Measurements from ENCODE around the gene PFDN2.
"Not testable (repeated sequence)": the region's sequence is repeated elsewhere in the genome, so short reads cannot be mapped to it uniquely, and the experiment has no call there.

The PFDN2 gene

DNA sequence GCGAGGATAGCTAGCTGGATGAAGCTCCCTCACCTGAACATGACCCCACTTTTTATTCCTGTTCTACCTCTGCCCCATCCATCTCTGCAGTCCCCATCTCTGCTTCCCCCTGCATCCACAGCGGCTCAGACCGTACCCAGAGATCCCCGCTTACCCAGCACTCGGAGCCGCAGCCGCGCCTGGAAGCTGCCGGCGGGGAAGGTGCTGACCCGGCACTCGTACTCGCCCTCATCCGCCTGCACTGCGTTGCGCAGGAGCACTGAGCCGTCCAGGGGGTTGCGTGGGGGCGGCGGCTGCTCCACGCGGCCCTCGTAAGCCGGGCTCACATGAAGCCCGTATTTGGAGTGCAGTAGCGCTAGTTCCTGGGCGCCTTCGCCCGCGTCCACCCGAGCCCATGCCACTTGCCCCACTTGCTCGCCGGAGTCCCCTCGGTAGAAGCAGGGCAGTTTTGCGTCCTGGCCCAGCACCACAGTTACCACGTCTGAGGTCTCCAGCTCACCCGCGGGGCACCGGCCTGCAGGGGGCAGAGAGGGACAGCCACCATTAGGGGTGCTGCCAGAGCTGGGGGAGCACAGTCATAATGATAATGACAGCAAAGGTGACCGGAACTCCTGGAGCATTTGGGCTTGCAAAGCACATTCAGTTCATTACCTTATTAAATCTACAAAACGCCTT lies 38.3 kb downstream of the PFDN2 start:
- DNase-seq = no peak

DNA sequence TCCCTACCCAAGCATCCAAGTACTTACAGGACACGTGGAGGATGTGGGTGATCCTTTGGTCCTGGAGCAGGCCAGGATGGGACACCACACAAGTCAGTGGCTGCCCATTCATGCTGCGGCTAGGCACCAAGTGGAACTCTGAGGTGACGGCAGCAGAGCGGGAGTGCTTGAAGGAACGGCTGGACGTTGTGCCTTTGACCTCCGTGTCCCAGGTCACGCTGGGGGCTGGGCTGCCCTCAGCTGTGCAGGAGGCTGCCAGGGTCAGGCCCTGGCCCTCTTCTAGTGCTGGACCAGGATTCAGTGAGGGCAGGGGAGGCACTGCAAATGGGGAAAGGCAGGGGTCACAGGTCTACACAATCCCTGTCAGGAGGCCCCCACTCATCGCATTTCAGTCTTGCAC lies 40.4 kb downstream of the PFDN2 start:
- no peak for DNase-seq

DNA sequence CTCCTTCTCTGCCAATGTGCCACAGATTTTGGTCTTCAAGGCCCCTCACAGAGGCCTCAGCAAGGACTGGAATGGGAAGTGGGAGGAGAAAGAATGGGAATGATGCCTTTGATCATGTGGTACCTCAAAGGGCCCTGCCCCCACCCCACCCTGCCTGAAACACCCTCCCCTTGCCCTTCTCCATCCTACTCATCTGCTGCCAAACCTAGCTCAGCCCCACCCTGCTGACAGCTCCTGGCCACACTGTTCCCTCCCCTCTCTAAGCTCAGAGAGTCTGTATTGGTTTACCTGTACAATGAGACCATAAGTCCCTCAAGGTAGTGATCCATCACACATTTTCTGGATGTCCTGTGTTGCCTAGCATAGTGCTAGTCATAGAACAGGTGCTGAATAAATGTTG lies 41.4 kb downstream of the PFDN2 start:
- DNase-seq = no peak

DNA sequence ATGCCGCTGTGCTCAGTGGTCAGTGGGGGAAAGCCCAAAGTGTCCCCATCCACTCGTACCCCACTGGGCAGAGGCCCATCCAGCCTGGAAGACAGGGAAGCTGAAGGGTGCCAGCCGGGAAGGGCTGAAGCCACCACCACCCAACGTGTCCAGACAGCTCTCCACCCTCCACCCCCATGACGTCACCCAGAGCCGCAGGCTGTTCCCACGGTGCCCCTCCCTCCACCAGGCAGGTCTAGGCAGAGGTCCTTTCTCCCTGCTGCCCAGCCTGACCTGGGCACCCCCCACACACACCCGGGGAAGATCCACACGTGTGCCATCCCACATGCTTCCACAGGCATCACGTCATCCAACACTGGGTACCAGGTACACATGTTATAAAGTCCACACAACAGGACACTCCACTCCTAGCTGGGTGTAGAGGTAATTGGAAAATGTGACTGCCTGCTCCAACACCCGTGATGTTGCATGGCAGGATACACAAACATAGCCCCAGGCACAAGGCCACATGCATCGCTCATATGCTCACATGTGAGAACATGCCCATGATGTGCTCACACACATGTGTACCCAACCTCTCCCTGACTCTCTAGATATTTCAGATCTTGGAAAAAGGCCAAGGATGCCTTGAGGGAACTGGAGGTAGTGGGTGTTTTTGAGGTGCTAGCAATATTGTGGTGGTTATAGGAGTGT lies 43.0 kb downstream of the PFDN2 start:
- no peak for DNase-seq

DNA sequence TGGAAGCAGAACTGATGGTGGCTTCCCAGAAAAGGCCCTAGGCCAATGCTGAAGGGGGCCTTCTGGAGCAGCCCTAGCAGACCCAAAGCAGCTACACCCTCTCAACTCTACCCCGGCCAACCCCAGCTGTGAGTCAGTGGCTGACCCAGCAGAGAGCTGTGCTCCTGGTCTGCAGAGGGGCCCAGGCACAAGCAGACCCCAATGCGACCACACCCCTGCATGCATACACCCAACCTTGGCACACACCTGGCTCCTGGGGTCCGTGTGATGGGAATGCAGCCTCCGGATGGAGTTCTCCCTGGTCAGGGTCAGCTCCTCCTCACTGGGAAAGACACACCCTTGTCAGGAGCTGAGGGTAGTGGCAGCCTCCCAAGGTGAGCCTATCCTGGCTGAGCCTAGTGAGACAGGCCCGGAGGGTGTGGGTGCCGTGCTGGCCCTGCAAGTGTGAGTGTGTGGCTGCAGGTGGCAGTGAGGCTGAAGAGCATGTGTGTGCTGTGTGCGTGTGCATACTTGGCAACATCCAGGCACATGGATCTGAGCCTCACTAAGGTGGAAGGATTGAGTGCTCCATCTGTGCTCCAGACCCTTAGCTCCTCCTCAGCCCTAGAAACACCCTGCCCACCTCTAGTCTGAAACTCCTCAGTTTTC lies 44.2 kb downstream of the PFDN2 start:
- DNase-seq = no peak

DNA sequence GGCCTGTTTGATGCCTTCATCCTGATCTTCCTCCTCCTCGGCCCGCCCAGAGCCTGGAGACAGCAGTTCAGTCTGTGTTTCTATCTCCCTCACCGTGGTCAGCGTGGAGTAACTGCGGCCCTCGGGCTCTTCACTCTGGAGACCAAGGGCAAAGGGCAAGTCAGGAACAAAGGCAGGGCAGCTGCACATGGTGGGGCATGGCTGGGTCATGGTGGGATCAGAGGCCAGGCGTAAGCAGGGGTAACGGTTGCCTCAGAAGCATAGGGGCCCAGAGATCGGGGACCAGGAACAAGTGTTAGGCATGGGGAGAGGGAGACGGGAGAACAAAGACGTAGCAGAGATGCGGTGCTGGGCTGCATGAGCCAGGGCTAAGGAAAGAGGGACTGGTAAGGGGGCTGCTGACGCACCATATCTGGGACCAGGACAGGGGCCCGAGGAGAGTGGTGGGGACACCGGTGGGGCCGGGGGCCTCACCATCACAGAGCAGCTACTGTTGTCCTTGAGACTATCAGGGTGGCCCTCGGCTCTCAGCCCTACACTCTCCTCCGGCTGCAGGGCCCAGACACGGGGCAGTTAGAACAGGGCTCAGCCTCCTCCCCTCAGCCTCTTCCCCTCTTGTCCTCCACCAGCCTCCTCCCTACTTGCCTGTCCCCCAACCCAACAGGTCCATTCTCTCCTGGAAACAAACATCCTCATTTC lies 44.9 kb downstream of the PFDN2 start:
- no peak for DNase-seq

DNA sequence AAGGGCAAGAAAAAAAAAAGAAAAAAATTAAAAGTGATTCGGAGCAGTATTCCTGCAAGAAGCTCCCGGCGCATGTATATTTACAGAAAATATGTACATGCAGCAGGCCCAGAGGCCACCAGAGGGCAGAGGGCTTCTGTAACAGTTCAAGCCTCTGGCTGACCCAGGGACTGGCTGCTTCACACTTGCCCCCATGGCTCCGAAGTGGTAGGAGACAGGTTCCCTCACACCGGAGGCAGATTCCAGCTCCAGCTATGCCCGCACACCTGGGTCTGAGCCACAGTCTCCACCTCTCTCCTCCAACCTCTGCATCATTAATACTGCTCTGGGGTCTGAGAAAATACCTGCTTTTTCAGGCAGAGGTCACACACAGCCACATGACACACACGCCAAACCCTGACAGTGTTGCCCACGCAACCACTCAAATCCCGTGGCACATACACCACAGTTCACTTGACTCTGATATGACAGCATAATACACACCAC lies 45.9 kb downstream of the PFDN2 start:
- DNase-seq = peak; percentile 58

DNA sequence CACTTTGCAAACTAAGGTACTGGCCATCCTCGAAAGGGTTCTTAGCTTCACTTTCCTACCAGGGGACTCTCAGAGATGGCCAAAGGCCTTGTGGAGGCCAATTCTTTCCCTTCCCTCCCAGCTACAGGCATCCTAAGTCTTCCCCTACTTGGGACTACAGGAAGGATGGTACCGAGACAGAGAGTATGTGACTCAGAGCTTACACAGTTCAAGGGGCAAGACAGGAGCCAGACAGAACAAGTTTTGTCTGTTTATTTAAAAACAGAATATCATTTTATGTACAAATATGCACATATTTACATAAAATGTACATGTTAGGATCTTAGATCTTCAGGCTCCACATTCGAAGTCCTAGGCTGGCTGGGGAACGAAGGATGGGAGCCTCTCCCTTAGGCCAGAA lies 47.1 kb downstream of the PFDN2 start:
- DNase-seq = no peak

DNA sequence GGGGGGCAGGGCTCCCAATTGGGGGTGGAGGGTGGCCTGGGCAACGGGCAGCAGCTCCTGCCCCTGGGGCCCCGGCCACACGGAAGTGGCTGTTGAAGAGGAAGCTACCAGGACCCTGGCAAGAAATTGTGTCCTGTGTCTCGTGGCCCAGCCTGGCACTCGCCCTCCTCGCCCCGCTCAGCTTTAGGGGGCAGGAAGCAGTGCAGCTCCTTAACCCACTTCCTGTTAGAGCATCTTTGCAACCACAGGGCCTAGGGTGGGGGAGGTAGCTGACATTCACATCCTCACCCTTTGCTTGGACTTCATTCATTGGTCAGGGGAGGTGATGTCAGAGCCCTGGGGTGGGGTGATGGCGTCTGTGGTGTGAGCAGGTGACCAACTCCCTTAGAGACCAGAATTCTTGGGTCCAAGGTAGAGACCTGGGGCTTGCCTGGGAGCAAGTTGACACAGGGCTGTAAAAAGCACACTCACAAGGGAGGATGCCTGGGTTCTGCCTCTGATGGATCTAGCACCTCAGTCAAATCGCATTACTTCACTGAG lies 48.0 kb downstream of the PFDN2 start, which contains the start of gene ARHGAP30:
Gene ARHGAP30 (minus strand): TSS at position 161 of the 540 bp plus-strand sequence. CDS start 267 bp downstream, outside the sequence.
- DNase-seq = peak; percentile 96

DNA sequence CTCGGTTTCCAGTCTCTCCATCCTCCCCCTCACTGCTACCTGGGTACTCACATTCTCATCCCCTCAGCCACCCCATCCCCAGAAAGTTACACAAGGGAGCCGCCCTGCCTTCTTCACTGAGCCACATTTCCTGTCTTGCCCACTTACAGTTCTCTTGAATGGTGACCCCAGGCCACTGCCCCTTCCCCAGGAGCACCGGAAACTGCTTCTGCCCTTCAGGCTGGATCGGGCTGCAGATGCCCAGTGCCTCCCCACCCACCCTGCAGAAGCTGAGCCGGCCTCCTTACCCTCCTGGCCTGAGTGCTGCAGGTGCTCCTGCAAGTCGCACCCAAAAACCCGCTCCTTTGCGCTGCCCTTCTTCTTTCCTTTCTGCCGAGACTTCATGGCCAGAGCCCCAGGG lies 48.6 kb downstream of the PFDN2 start:
- peak; percentile 33 for DNase-seq

DNA sequence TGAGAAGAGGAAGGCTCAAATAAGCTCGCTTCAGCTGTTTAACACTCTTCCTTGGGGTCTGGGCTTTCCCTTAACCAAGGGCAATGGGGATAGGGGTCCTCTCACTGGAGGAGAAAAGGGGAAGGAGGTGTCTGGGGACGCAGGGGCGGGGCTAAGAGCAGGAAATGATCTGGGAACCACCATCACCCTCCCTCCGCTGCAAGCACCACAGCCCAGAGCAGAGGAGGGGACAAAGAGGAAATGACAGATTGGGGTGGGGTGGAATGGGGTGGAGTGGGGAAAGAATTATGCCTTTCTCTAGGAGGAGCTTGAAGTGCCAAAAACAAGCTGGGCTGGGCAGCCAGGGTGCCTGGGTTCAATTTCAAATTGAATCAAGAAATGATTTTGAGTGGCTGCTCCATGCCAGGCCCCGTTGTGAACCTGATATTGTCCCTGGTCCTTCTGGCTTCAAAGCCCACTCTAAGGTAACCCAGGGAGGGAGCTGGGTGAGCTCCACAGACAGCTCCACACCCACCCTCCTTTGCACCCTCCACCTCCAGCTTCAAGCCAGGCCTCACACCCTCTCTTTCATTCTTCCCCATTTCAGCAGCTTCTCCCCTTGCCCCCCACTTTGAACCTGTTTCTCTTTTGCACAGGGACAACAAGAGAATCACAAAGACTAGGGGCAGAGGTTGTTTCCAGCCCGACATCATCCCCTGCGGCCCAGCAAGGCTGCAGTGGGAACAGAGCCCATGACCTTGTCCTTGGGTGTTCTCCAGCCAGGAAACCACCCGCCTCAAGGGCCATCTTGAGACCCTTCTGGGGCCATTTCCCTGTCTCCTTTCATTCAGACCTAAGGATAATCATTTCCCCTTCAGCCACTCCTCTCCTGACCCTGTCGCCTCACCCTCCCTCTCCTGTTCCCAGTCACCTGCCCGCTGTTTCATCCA lies 49.3 kb downstream of the PFDN2 start:
- peak; percentile 95 for DNase-seq

DNA sequence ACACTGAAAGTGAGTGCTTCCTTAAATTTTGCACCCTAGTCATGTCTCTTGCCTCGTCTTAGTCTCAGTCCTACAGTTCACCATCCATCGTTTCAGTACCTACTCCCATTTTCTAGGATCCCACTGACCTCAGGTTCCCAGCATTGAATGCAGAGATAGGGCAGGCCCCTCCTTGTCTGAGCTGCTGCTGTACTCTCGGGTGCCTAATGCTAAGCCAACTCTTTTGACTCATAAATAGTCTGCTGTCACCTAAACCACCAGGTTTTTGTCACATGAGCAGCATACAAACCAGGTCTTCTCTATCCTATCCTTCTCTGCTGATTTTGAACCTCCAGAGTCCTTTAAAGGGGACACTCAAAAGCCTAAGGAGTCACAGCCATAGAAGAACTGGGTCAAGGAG lies 51.1 kb downstream of the PFDN2 start:
- DNase-seq = peak; percentile 44

DNA sequence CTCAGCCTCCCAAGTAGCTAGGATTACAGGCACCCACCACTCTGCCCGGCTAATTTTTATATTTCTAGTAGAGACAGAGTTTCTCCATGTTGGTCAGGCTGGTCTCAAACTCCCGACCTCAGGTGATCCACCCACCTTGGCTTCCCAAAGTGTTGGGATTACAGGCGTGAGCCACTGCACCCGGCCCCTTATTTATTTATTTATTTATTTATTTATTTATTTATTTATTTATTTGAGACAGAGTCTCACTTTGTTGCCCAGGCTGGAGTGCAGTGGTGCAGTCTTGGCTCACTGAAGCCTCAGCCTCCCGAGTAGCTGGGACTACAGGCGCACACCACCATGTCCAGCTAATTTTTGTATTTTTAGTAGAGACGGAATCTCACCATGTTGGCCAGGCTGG lies 52.2 kb downstream of the PFDN2 start:
- DNase-seq = not testable (repeated sequence)

DNA sequence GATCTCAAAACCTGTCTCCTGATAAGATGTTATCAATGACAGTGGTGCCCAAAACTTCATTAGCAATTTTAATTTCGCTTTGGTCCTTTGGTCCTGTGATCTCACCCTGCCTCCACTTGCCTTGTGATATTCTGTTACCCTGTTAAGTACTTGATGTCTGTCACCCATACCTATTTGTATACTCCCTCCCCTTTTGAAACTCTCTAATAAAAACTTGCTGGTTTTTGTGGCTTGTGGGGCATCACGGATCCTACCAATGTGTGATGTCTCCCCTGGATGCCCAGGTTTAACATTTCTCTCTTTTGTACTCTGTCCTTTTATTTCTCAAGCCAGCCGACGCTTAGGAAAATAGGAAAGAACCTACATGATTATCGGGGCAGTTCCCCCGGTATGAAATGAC lies 53.9 kb downstream of the PFDN2 start:
- peak; percentile 39 for DNase-seq

DNA sequence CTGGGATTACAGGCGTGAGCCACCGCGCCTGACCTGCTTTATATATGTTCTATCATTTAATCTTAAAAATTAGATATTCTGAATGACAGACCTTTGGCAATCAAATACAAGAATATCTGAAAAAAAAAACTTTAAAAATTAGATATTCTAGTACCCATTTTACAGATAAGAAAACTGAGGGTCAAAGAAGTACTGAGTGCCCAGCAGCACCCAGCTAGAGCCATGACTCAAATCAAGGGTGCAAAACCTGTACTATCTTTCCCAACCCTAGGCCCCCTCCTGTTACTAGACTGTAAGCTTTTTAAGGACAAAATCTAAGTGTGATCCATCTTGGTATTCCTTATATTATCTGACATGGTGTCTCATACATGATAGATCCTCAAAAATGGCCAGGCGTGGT lies 56.4 kb downstream of the PFDN2 start:
- no peak for DNase-seq

DNA sequence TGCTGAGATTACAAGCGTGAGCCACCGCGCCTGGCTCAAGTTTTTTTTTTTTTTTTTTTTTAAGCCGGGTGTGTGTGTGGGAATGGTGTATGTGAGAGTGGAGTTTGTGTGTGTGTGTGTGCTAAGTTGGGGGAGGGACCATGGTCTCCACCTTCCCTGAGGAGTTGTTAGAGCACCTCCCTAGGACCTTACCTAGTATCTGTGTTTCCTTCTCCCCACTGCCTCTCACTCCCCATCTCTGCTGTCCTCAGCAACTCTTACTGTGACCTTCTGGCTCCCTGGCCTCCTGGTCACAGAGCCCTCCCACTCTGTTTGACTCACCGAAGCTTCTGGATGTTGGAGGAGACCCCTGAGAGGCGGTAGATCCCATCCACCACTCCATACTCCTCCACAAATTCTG lies 58.5 kb downstream of the PFDN2 start:
- no peak for DNase-seq

DNA sequence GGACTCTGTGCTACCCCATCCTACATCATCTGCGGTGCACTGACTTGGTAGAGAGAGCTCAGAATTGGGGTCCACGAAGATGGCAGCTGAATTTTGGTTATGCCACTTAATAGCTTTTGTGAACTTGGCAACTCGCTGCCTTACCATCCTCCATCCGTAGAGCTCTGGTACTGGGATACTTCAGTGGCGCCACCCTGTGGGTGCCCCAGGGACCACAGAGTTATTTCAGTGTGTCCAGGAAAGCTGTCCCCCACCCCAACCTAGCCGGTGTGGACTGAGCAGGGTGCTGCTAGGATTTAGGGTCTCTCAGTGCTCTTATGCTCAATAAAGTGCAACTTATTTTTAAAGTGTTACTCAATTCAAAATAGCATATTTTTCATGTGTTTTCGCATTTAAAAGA lies 63.0 kb downstream of the PFDN2 start:
- DNase-seq = no peak

DNA sequence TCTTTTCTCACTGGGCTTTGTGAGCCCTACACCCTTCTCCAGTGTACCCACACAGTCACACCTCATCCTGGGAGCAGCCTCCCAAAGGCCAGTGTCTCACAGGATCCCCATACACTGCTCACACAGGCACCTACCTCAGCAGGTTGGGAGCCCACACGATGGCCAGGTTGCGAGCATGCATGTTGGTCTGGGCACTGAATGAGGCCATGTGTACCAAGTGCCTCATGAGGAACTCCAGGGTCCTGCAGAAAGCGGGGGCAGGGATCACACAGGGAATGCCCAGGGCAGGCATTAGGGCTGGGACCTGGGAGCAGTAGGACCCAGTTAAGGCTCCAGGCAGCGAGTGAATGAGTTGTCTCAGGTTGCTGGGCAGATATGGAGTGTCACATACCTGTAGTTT lies 63.6 kb downstream of the PFDN2 start:
- no peak for DNase-seq

DNA sequence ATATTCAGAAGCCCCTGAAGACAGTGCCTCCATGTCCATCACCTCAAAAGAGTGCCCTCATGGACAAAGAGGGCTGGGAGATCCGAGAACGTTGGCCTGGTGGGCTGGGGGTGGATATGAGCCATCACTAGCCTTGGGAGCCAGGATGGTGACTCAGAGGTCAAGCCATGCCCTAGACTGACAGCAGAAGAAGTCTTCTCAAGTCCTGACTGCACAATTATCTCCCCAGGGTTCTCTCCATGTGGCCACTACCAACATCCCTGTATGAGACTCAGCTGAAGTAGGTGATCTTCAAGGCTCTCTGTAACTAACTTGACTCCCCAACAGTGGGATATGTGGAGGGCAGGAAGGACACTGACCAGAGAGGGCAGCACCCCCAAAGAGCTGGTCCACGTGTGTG lies 64.9 kb downstream of the PFDN2 start:
- DNase-seq = no peak

DNA sequence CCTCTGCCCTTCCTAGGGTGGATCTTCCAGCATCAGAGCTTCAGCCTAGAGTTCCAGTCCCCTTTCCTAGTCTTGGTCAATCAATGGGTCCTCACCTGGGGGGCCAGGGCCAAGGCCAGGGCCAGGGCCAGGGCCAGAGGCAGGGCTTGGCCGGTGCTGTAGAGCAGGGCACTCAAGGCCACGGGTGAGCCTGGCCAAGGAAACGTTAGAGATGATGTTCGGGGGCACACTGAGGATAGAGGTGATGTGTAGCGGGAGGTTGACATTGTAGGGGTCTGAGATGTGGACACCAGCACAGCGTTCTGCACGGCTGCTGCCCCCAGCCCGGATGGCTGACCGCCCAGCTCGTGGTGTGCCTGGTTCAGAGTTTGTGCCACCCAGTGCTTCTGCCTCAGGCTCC lies 66.6 kb downstream of the PFDN2 start:
- DNase-seq = no peak

Data from CD4-positive, alpha-beta T cell treated with Interleukin-17A for 1 hour (primary cell).